Measurements from ENCODE around the gene NT5C1A.

NT5C1A gene

DNA sequence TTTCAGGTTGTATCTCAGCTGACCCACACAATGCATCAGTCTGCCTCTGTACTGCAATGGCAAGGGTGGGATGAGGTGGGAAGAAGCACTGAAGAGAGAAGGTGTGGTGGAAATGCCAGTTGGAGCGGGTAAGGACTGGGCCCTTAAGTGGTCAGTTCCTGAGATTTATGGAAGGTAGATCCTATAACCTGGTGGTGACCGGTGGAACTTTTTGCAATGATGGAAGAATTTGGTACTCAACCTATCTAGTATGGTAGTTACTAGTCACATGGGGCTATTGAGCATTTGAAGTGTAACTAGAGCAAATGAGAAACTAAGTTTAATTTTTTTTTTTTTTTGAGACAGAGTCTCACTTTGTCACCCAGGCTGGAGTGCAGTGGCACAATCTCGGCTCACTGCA lies 27.5 kb upstream of the NT5C1A start:
- ChIA-PET CTCF (no interaction called here), POLR2A (no interaction called here)
- TF ChIP-seq CTBP1 (IDR thresholded peaks at IDR 0.05; ENCODE audit: borderline replicate concordance) (no peak), LEF1 (IDR thresholded peaks at IDR 0.05; ENCODE audit: borderline replicate concordance) (no peak), HDGF (IDR thresholded peaks at IDR 0.05; ENCODE audit: borderline replicate concordance) (no peak), ARNT (IDR thresholded peaks at IDR 0.05) (no peak), NFRKB (IDR thresholded peaks at IDR 0.05) (no peak), PKNOX1 (IDR thresholded peaks at IDR 0.05) (no peak), SUZ12 (IDR thresholded peaks at IDR 0.05) (no peak), L3MBTL2 (conservative IDR thresholded peaks at IDR 0.05) (no peak), SP1 (IDR thresholded peaks at IDR 0.05) (no peak), FOXM1 (IDR thresholded peaks at IDR 0.05; ENCODE audit: borderline replicate concordance) (no peak), FOXA1 (IDR thresholded peaks at IDR 0.05) (no peak), TARDBP (IDR thresholded peaks at IDR 0.05) (no peak), ELF4 (IDR thresholded peaks at IDR 0.05) (no peak), FOXK2 (IDR thresholded peaks at IDR 0.05) (no peak)

GRCh38 chr1:39698568-39698967 lies 26.7 kb upstream of the NT5C1A start:
- TF ChIP-seq BHLHE40 (IDR thresholded peaks at IDR 0.05; ENCODE audit: borderline replicate concordance), result no peak
- ChIA-PET CTCF (no interaction called here), POLR2A (no interaction called here)
- no peak for DNase-seq (ENCODE audit: extremely low spot score)

More for the DNA sequence above, 27.5 kb upstream of the NT5C1A start:
- DNase-seq (ENCODE audit: extremely low spot score), result no peak

DNA sequence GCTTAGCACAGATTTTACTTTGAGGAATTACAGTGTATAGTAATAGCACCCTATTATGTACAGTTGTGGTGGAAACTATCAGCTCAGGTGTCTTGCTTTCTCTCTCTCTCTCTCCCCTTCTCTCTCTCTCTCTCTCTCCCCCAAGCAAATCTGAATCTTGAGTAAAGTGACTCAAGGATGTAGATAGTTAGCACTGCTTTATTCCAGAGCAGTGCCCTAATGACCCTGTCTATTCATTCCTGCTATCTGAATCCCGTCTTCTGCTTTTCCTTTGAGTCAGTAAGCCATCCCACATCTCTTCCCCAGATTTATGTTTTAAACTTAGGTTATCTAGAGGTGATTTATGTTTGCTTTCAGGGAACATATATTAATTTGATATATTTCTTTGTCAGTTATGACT lies 24.5 kb upstream of the NT5C1A start:
- ChIA-PET CTCF (interaction anchor here (1.2 kb wide), 1 partner anchor 39 kb away, joined by 3 read pairs; no protein-coding TSS in a partner anchor), POLR2A (no interaction called here)
- DNase-seq (ENCODE audit: extremely low spot score), result no peak
- no peak for TF ChIP-seq NFRKB (IDR thresholded peaks at IDR 0.05)

- ChIA-PET CTCF (interaction anchor here (0.5 kb wide), 1 partner anchor 106 kb away, joined by 5 read pairs; no protein-coding TSS in a partner anchor), POLR2A (no interaction called here)
- TF ChIP-seq SUZ12 (IDR thresholded peaks at IDR 0.05) (no peak), CTBP1 (IDR thresholded peaks at IDR 0.05; ENCODE audit: borderline replicate concordance) (no peak), ZNF384 (IDR thresholded peaks at IDR 0.05) (no peak), FOXK2 (IDR thresholded peaks at IDR 0.05) (no peak), LEF1 (IDR thresholded peaks at IDR 0.05; ENCODE audit: borderline replicate concordance) (no peak), BHLHE40 (IDR thresholded peaks at IDR 0.05; ENCODE audit: borderline replicate concordance) (no peak), ELF4 (IDR thresholded peaks at IDR 0.05) (no peak), L3MBTL2 (conservative IDR thresholded peaks at IDR 0.05) (no peak), TARDBP (IDR thresholded peaks at IDR 0.05) (no peak)
- DNase-seq (ENCODE audit: extremely low spot score), result no peak
Observed at GRCh38 chr1:39695016-39695415, 23.1 kb upstream of the NT5C1A start.

GRCh38 chr1:39694026-39694425 lies 22.1 kb upstream of the NT5C1A start:
- DNase-seq (ENCODE audit: extremely low spot score), result no peak
- CTCF ChIA-PET, result interaction anchor here (0.8 to 1.8 kb wide), 3 partner anchors 8 to 105 kb away, joined by 3 to 8 read pairs (median 3); no protein-coding TSS in a partner anchor
- TF ChIP-seq CTBP1 (IDR thresholded peaks at IDR 0.05; ENCODE audit: borderline replicate concordance) (no peak), ARNT (IDR thresholded peaks at IDR 0.05) (no peak), ELF4 (IDR thresholded peaks at IDR 0.05) (no peak), SP1 (IDR thresholded peaks at IDR 0.05) (no peak), L3MBTL2 (conservative IDR thresholded peaks at IDR 0.05) (no peak), HDGF (IDR thresholded peaks at IDR 0.05; ENCODE audit: borderline replicate concordance) (no peak), FOXK2 (IDR thresholded peaks at IDR 0.05) (no peak)
- POLR2A ChIA-PET, result interaction anchor here (1.9 kb wide), 1 partner anchor 23 kb away, joined by 5 read pairs; the partner anchor contains the start of gene NT5C1A

GRCh38 chr1:39692152-39693074 lies 20.5 kb upstream of the NT5C1A start:
- no peak for TF ChIP-seq ZNF384 (IDR thresholded peaks at IDR 0.05)
- TF ChIP-seq TARDBP (IDR thresholded peaks at IDR 0.05), result no peak
- TF ChIP-seq SUZ12 (IDR thresholded peaks at IDR 0.05), result no peak
- TF ChIP-seq BHLHE40 (IDR thresholded peaks at IDR 0.05; ENCODE audit: borderline replicate concordance), result no peak
- no peak for TF ChIP-seq SP1 (IDR thresholded peaks at IDR 0.05)
- TF ChIP-seq FOXK2 (IDR thresholded peaks at IDR 0.05), result no peak
- no peak for TF ChIP-seq NFRKB (IDR thresholded peaks at IDR 0.05)
- no peak for TF ChIP-seq HDGF (IDR thresholded peaks at IDR 0.05; ENCODE audit: borderline replicate concordance)
- TF ChIP-seq ELF4 (IDR thresholded peaks at IDR 0.05), result no peak
- no peak for DNase-seq (ENCODE audit: extremely low spot score)
- ChIA-PET POLR2A (interaction anchor here (0.7 to 1.9 kb wide), 4 partner anchors 9 to 203 kb away, joined by 3 to 5 read pairs (median 4); partner anchors contain the start of gene NT5C1A), CTCF (interaction anchor here (0.5 to 1.8 kb wide), 4 partner anchors 9 to 498 kb away, joined by 5 to 8 read pairs (median 6); no protein-coding TSS in a partner anchor)

DNA sequence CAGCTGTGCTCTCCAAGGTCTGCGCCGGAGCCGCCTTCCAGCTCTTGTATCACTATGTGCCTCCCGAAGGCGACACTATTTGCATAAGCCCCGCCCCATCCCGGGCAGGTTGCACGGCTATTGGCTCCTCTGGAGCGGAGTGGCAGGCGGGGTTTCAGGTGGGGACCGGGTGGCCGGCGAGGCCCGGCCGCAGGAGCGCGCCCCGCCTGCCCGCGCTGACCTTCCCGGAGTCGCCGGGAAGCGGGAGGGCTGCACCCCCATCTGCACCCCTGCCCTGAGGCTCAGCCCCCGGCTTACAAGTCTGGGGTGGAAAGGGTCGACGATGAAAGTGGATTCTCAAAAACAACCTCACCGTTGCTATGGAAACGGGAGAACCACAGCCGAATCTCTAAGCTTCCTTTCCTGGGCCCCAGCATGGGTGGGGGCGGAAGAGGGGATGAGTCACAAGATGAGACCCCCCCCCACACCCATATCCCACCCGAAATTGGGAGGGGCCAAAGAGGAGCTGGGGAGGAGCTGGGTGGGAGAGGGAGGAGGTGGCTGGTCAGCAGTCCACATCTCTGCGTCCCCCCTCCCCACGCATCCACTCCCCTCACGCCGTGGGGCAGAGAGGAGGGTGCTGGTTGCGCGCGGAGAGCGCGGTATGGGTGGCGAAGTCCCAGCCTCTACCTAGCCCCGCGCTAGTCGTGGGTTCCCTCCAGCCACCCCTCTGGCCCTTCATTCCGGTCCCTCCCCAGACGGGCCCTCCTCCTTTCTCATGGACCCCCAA lies 19.7 kb upstream of the NT5C1A start, which contains the start of gene HPCAL4:
Gene HPCAL4, minus strand, starts transcription at position 51 of the 769 bp plus-strand sequence. CDS start 6,830 bp downstream, outside the sequence.
- CTCF ChIA-PET, result interaction anchor here (0.5 to 1.3 kb wide), 4 partner anchors 19 to 497 kb away, joined by 3 to 7 read pairs (median 6); no protein-coding TSS in a partner anchor

More for the DNA sequence above, 19.7 kb upstream of the NT5C1A start, which contains the start of gene HPCAL4:
- peak; percentile 94 for DNase-seq (ENCODE audit: extremely low spot score)
- POLR2A ChIA-PET, result interaction anchor here (0.8 to 1.0 kb wide), 2 partner anchors 10 to 47 kb away, joined by 4 to 7 read pairs; partner anchors contain the start of gene PPIE
- TF ChIP-seq FOXA1 (IDR thresholded peaks at IDR 0.05), result no peak
- TF ChIP-seq ELF4 (IDR thresholded peaks at IDR 0.05), result no peak
- TF ChIP-seq PKNOX1 (IDR thresholded peaks at IDR 0.05), result peak; percentile 98
- TF ChIP-seq L3MBTL2 (conservative IDR thresholded peaks at IDR 0.05), result peak; percentile 39
- TF ChIP-seq LEF1 (IDR thresholded peaks at IDR 0.05; ENCODE audit: borderline replicate concordance), result no peak
- no peak for TF ChIP-seq SP1 (IDR thresholded peaks at IDR 0.05)
- no peak for TF ChIP-seq SUZ12 (IDR thresholded peaks at IDR 0.05)
